HG03354 (cell line): Measurements from ENCODE around the gene COL23A1.

Source experiments
- ATAC-seq: cut with Tn5 transposase; IDR thresholded peaks from one replicate; pipeline ENCODE4 v1.9.1; 2021; ENCODE audit warnings: mild to moderate bottlenecking; ENCODE audit not compliant: unreplicated experiment, poor library complexity, severe bottlenecking

The COL23A1 gene

DNA sequence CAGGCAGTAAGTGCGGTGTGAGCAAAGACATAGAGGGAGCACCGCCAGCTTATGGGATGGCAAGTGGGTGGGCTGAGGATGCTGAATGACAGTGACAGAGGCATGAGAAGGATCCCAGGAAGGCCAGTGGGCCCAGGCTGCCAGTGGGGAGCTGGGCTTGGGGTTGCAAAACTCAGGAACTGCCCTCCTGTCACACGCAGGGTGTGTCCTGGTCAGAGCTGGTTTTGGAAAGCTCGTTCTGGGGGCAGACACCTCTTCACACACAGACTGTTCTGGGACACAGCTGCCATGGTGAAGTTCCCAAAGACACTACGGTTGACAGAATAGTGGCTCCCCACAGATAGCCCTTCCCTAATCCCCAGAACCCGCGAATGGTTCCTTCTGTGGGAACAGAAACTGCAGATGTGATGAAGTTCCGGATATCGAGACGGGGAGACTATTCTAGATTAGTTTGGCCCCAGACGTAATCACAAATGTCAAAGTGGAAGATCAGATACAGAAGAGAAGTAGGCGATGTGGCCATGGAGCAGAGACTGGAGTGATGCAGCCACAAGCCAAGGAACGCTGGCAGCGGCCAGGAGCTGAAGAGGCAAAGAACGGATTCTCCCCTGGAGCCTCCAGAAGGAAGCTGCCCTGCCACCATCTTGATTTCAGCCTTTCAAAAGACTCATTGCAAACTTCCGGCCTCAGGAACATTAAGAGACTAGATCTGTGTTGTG, 159.0 kb downstream of the COL23A1 start:
- no peak for ATAC-seq

DNA sequence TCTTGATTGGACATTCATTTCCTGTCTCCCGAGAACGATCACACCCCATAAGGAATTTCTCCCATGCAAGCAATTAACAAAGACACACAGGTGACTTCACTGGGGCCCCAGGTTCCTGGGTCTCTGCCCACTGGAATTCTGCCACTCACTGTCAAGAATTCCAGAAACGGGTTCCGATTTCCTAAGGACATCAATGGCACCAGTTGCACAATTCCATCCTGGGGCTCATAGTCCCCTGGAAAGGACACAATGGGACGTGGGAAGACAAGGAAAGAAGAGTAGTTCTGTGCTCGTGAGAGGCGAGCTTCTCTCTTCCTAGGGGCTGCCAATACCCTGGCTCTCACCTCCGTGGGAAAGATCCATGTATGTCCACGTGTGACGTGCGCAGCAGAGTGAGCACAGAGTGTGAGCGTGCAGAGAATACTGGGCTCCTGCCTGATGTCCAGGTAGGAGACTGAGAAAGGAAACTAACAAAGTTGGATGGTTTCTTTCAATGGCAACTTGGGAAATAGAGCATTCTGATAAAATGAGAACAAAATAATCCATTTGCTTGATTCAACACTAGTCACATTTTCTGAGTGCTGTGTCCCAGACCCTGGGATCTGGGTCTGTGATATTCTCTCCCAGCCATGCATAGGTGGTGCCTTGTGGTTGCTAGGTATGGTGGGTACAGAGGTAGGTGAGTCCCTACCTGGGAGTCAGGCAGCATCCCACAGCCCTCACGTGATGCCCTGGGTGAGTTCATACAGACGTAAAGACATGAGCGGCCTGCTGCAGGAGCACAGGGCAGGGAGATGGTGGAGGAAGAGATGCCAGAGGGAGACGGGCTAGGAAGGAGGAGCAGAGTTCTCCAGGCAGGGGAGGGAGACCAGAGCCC, 159.8 kb downstream of the COL23A1 start:
- ATAC-seq, result no peak

DNA sequence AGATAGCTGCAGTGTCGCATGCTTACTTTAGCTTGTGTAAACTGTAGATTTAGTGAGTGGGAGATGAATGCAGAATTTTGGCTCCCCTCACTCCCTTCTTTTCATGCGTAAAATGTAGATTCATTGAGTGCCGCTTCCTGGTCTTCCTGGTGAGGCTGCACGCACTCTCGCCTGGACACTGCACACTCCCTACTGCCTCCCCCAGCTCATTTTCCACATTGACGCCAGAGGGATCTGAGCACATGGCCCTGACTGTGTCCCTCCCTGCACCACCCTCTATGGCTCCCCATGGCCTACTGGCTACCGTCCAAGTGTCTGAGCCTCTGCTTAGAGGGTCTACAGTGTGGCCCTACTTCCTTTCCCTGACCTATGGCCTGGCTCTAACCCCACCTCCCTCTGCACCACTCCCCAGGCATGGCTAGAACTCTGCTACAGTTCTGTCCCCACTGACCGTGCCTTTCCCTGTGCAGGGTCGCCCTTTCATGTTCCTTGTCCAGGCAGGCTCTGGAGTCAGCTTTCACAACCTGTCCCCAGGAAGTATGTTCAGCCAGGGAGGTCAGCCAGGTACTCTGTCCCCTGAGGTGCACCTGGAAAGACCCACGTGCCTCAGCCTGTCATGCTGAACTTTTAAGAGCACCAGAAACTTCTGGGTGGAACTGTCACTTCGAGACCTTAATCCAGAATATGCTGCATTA, 160.6 kb downstream of the COL23A1 start:
- no peak for ATAC-seq

DNA sequence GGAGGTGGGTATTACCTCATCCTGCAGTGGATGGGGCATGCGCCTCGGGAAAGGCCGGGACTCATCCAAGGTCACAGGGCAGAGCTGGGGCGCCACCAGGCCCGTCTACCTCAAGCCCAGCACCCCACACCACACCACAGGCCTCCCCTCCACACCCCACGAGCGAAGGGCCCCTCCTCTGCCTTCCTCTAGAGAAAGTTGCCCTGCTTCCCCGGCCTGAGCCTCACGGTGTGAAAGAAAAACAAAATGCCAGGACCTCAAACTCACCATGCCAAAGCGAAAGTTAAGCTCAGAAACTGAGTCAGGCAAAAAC, 161.1 kb downstream of the COL23A1 start:
- ATAC-seq, result no peak

DNA sequence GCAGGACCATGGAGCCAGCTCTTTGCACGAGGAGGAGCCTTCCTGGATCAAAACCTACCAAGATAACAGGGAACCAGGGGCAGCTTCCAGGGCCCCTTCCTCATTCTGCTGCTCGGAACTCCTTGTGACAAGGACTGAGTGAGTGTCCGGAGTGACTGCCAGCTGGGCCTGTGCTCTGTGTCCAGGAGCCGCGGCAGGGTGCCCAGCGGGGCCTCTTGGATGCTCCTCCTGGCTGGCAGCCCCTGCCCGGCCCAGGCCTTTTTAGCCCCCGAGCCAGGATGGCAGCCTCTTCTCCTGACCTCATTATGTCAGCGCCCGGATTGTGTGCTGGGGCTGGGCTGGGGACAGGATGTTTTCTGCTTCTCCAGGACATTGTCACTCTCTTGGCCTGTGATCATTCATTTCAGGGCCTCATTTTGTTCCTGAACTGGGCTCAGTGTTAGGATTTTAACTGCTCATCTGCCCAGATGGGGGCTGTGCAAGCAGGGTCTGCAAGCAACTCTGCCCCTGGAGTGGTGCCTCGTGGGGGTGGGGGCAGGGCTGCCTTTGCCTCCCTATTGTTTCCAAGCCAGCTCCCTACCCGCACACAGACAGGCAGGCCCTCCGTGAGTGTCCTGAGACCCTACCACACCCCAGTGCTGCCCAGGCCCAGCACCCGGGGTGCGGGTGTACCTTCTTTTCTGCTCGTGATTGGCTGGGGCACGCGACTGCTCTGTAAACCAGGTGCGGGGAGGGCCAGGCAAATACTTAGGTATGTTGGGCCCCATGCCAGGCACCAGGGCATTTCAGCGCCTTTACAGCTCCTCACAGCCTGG, 161.6 kb downstream of the COL23A1 start:
- ATAC-seq, result no peak

DNA sequence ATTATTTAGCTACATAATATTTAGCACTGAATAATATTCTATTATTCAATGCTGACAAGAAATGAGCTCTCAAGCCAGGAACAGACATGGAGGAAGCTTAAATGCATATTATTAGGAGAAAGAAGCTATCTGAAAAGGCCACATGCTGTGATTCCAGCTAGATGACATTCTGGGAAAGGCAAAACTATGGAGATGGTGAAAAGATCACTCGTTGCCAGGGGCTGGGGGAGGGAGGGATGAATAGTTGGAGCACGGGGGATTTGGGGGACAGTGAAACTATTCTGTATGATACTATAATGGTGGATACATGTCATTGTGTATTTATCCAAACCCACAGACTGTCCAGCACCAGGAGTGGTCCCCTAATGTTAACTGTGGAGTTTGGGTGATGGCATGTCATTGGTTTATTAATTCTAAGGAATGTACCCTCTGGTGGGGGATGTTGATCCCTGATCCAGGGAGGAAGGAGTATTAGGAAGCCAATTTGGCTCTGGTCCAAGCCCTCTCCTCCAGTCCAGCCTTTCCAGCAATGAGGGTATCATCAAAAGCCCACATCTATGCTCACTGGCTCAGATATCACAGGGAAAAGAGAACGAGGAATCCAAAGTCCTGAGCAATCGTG, 162.5 kb downstream of the COL23A1 start:
- no peak for ATAC-seq

DNA sequence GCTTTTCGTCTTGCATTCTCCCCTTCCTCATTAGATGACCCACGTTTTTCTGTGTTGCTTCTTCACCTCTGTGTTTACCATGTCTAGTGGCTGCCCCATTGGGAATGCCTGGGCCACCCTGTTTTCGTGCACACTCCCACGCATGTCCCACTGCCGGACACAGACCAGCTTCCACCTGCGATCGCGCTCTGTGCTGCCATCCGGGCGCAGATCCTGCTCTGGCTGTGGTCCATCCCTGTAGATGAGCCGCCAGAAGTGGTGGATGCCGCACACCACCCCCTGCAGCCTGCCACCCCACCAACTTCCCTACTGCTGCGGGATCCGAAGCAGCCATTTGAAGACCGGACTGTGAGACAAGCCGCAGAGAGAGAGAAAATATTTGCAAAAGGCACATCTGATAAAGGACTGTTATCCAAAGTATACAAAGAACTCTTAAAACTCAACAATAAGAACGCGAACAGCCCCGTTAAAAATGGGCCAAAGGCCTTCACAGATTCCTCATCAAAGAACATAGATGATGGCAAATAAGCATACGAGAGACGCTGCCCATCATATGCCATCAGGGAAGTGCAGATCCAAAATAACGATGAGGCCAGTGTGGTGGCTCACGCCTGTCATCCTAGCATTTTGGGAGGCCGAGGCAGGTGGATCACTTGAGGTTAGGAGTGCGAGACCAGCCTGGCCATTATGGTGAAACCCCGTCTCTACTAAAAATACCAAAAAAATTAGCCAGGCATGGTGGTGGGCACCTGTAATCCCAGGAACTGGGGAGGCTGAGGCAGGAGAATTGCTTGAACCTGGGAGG, 163.7 kb downstream of the COL23A1 start:
- ATAC-seq, result no peak

- ATAC-seq, result no peak
Observed at GRCh38 chr5:178425621-178426068, 164.5 kb downstream of the COL23A1 start.

DNA sequence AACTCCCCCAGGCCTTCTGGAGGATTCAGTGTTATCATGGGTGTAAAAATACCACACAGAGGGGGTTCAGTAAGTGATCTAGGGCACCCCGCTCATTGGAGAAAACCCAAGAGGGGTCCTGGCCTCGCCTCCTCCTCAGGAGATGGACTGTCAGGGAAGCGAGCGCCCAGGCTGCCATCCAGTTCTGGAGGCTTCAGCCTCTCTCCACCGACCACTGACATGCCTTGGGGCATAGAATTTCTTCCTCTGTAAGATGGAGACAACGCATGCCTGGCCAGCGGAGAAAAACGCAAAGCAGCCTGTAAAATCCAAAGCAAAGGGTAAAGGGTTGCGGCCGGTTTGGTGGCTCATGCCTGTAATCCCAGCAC, 165.4 kb downstream of the COL23A1 start:
- ATAC-seq, result no peak

DNA sequence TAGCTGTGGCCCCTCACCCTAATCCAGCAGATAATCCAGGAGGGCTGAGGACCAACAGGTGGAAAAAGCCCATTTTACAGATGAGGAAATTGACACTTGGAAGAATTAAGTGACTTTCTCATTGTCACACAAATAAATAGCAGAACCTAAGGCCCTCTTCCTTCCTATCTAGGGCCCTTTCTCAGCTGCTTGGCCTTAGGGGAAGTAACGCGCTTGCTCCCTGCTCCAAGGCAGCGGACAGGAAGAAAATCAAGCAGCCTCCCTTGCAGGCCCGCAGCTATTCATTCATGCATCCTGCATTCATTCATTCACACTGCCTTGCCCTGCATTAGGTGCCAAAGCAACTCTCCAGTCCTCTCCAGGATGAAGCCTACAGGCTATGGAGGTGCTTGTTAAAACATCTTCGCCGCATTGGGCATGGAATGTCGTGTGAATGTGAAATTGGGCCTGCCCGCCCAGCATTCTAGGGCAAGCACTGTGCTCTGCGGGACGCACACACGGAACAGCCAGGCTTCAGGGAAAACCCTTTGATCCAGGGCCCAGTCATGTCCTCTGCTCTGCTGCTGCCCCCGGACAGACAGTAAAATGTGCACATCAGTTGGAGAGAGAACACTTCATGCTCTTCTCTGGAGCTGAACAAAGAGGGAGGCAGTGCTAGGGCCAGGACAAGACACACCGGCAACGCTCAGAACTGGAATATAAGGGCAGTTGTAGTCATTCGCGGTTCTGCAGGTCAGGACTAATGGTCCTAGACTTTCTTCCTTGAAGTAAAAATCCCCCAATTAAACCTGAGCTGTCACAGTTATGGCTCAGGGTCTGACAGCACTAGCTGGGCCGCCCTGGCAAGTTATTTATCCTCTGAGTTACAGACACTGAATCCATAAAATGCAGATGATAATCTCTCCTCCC, 166.0 kb downstream of the COL23A1 start:
- no peak for ATAC-seq

GRCh38 chr5:178423431-178423830, 166.8 kb downstream of the COL23A1 start:
- no peak for ATAC-seq

- ATAC-seq, result no peak
Observed at GRCh38 chr5:178422400-178422775, 167.8 kb downstream of the COL23A1 start.

DNA sequence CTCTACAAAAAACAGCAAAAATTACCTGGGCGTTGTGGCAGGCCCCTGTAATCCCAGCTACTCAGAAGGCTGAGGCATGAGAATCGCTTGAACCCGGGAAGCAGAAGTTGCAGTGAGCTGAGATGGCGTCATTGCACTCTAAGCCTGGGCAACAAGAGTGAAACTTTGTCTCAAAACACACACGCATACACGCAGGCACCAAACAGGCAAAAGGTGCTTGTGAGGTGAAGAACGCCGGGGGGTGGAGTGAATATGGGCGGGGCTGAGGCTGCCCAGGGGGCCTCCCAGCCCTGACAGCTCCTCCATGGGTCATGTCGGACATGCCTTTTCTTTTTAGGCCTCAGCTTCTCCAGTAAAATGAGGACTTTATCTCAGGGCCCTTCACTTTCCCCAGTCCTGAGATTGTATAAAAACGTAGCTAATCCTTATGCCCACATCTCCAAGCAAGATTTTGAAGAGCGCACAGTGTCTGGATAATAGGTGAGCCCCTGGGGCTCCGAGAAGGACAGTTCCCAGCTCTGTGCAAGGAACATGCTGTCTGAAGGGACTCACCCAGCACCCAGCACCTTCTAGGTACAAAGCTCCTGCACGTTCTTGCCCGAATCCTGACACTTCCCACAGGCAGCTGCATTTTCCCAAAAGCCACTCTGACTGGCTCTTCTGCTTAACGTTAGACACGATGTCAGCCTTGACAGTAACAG, 168.3 kb downstream of the COL23A1 start:
- no peak for ATAC-seq

GRCh38 chr5:178421128-178421527, 169.1 kb downstream of the COL23A1 start:
- ATAC-seq, result no peak

GRCh38 chr5:178420354-178420781, 169.8 kb downstream of the COL23A1 start:
- no peak for ATAC-seq

DNA sequence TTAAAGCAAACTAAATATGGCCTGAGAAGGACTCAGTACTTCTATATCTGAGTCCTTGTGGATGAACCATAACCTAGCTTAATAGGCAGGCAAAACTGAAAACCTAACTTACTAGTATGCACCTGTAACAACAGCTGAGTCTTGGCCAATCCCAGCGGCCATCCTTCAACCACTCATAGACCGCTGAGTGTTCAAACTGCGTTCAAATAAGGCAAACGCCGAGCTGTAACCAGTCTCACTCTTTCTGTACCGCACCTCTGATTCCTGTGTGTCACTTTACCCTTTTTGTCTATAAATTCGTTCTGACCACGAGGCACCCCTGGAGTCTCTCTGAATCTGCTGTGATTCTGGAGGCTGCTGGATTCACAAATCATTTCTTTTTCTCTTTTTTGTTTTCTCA, 170.5 kb downstream of the COL23A1 start:
- ATAC-seq, result no peak

GRCh38 chr5:178419196-178419595, 171.0 kb downstream of the COL23A1 start:
- ATAC-seq, result no peak
